HepG2 (cell line): ENCODE data around the gene COQ9. TPM values are rescaled to one million over a fixed set of nuclear protein-coding genes. Genes with fewer than 3 reads are reported as not detected.

ENCODE experiments used
- HMG20B ChIP-seq: conservative IDR thresholded peaks from 2 replicates; pipeline ENCODE4 v1.6.1; 2016; ENCODE audit warnings: missing genetic modification reagents, missing compliant biosample characterization
- HOXA7 ChIP-seq: sonication (generic); formaldehyde crosslinking; IDR thresholded peaks from 2 replicates; pipeline ENCODE4 v1.8.1; 2022; ENCODE audit warnings: mild to moderate bottlenecking, missing genetic modification reagents, moderate library complexity
- KMT2B ChIP-seq: IDR thresholded peaks from 2 replicates; pipeline ENCODE4 v1.6.1; 2016; ENCODE audit warnings: missing genetic modification reagents, missing compliant biosample characterization
- NFE2L1 ChIP-seq: sonication (generic); formaldehyde crosslinking; IDR thresholded peaks from 2 replicates; pipeline ENCODE4 v1.4.0; 2020; ENCODE audit warnings: missing genetic modification reagents, mild to moderate bottlenecking, borderline replicate concordance
- PHB2 ChIP-seq: fragments of 450-650 bp; IDR thresholded peaks from 2 replicates; pipeline ENCODE4 v1.6.1; 2018; ENCODE audit not compliant: partially characterized antibody
- SNRNP70 ChIP-seq: fragments of 200-400 bp; formaldehyde crosslinking; IDR thresholded peaks from 2 replicates; pipeline ENCODE4 v1.6.1; 2017; ENCODE audit warnings: mild to moderate bottlenecking, low read depth, low read length, moderate library complexity
- TBL1XR1 ChIP-seq: fragments of 150-350 bp; IDR thresholded peaks from 2 replicates; pipeline ENCODE4 v1.6.1; 2014; ENCODE audit warnings: borderline replicate concordance, low read length; ENCODE audit not compliant: partially characterized antibody
- U2AF2 ChIP-seq: fragments of 200-400 bp; formaldehyde crosslinking; IDR thresholded peaks from 2 replicates; pipeline ENCODE4 v1.6.1; 2017; ENCODE audit warnings: low read depth, mild to moderate bottlenecking, low read length
- ZNF441 ChIP-seq: sonication (generic); formaldehyde crosslinking; IDR thresholded peaks from 2 replicates; pipeline ENCODE4 v1.7.0; 2021; ENCODE audit warnings: missing genetic modification reagents, borderline replicate concordance
- ZNF567 ChIP-seq: sonication (generic); formaldehyde crosslinking; IDR thresholded peaks from 2 replicates; pipeline ENCODE4 v1.8.1; 2023; ENCODE audit warnings: mild to moderate bottlenecking, missing genetic modification reagents, borderline replicate concordance
- ZNF616 ChIP-seq: sonication (generic); formaldehyde crosslinking; IDR thresholded peaks from 2 replicates; pipeline ENCODE4 v1.5.0; 2020; ENCODE audit warnings: low read depth, mild to moderate bottlenecking, missing genetic modification reagents
- ZNF674 ChIP-seq: sonication (generic); formaldehyde crosslinking; IDR thresholded peaks from 2 replicates; pipeline ENCODE4 v1.5.0; 2020; ENCODE audit warnings: low read depth, mild to moderate bottlenecking, missing genetic modification reagents
- polyA plus RNA-seq, 8 experiments: library from polyadenylated mRNA; depleted of rRNA in 3 of 8; stranded (reverse) in 7 of 8; unstranded in 1 of 8; fragments of >200 nt; fragmentation: Illumina TruSeq in 4 of 8; extraction: Trizol in 4 of 8; gene quantifications; 2 replicates each; pipeline versions ENCODE4 v1.2.1 to v1.2.3, GENCODE V29; 2011 to 2016; ENCODE audit warnings: low read depth in 4 of 8, missing spikeins in 1 of 8, mixed read lengths in 1 of 8; ENCODE audit not compliant: insufficient read depth in 1 of 8
- total RNA-seq, 5 experiments: library from RNA; depleted of rRNA; stranded (reverse); fragments of >200 nt; fragmentation: Illumina TruSeq; extraction: Trizol; gene quantifications; 2 replicates each; pipeline ENCODE4 v1.2.3, GENCODE V29; 2016; ENCODE audit warnings: low read depth in 1 of 5
- TF ChIP-seq, protein P1 (sequence below): sonication (generic); formaldehyde crosslinking; IDR thresholded peaks from 2 replicates; pipeline ENCODE4 v1.8.0; 2022; ENCODE audit warnings: mild to moderate bottlenecking, missing genetic modification reagents, moderate library complexity
- TF ChIP-seq, protein P2 (sequence below): sonication (generic); formaldehyde crosslinking; IDR thresholded peaks from 2 replicates; pipeline ENCODE4 v1.4.0; 2020; ENCODE audit warnings: missing genetic modification reagents
- TF ChIP-seq, protein P3 (sequence below): sonication (generic); formaldehyde crosslinking; conservative IDR thresholded peaks from 2 replicates; pipeline ENCODE4 v1.8.1; 2023; ENCODE audit warnings: missing genetic modification reagents
- TF ChIP-seq, protein P4 (sequence below): sonication (generic); formaldehyde crosslinking; IDR thresholded peaks from 2 replicates; pipeline ENCODE4 v1.4.0; 2020; ENCODE audit warnings: missing genetic modification reagents
- TF ChIP-seq, protein P5 (sequence below): sonication (generic); formaldehyde crosslinking; IDR thresholded peaks from 2 replicates; pipeline ENCODE4 v1.4.0; 2020; ENCODE audit warnings: mild to moderate bottlenecking, missing genetic modification reagents
- TF ChIP-seq, protein P6 (sequence below): fragments of 450-650 bp; IDR thresholded peaks from 2 replicates; pipeline ENCODE4 v1.6.1; 2017

COQ9 gene
- total and polyA plus RNA-seq, 2 of the 13 experiments (the other 11 are each of a cell fraction or from before 2014, with no cell fraction given) = 57.5 to 108 TPM

DNA sequence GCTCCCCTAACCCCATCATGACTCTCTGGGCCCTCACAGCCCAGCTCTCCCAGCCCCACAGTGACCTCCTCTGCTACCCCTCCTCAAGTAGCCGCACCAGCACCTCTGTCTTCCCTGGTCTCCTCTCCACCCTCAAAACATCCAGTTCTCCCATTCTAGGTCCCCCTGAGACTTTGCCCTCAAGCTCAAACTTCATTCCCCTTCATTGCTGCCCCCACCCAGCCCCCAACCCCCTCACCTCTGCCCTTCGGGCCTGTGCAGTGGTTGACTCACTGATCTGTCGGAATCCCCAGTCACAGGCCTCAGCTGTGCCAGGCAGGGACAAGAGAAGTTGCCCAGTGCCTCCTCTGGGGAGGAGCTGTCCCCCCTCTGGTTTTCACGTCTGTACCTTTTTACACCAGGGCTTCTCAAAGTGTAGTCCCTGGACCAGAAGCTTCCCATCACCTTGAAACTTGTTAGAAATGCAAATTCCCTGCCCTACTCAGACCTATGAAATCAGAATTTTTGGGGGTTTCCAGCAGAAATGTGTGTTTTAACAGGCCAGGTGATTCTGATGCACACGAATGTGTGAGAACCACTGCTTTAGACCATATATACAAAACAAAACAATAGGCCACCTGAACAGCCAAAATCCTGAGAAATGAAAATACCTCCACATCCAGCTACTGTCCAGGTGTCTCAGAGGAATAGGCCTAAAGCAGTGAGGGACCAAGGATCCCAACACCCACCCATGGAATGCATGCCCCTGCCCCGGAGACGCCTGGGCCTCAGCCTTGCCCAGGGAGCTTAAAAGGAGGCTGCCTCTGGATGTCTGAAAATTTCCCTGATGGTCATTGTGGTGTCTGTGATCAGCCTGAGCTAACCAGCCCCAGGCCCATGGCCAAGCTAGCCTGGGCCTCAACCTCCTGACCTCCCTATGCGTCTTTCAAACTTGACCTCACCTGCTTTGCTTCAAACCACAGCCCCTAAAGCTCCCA lies 39.9 kb downstream of the COQ9 start (continued):
- TF ChIP-seq HMG20B (CRISPR knock-in tag) (no peak), PHB2 (no peak), HOXA7 (CRISPR knock-in tag) (0 out of 2 replicates have a peak, but pooled peaks have one; percentile 63), ZNF441 (CRISPR knock-in tag) (no peak), U2AF2 (no peak), ZNF567 (CRISPR knock-in tag) (no peak), ZNF674 (CRISPR knock-in tag) (no peak), ZNF616 (CRISPR knock-in tag) (no peak), SNRNP70 (no peak), KMT2B (CRISPR knock-in tag) (no peak), NFE2L1 (no peak), TBL1XR1 (no peak)
- TF ChIP-seq, protein P1, sequence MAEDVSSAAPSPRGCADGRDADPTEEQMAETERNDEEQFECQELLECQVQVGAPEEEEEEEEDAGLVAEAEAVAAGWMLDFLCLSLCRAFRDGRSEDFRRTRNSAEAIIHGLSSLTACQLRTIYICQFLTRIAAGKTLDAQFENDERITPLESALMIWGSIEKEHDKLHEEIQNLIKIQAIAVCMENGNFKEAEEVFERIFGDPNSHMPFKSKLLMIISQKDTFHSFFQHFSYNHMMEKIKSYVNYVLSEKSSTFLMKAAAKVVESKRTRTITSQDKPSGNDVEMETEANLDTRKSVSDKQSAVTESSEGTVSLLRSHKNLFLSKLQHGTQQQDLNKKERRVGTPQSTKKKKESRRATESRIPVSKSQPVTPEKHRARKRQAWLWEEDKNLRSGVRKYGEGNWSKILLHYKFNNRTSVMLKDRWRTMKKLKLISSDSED (CRISPR knock-in tag) = no peak
- TF ChIP-seq, protein P2, sequence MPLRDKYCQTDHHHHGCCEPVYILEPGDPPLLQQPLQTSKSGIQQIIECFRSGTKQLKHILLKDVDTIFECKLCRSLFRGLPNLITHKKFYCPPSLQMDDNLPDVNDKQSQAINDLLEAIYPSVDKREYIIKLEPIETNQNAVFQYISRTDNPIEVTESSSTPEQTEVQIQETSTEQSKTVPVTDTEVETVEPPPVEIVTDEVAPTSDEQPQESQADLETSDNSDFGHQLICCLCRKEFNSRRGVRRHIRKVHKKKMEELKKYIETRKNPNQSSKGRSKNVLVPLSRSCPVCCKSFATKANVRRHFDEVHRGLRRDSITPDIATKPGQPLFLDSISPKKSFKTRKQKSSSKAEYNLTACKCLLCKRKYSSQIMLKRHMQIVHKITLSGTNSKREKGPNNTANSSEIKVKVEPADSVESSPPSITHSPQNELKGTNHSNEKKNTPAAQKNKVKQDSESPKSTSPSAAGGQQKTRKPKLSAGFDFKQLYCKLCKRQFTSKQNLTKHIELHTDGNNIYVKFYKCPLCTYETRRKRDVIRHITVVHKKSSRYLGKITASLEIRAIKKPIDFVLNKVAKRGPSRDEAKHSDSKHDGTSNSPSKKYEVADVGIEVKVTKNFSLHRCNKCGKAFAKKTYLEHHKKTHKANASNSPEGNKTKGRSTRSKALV (CRISPR knock-in tag) = no peak
- TF ChIP-seq, protein P3, sequence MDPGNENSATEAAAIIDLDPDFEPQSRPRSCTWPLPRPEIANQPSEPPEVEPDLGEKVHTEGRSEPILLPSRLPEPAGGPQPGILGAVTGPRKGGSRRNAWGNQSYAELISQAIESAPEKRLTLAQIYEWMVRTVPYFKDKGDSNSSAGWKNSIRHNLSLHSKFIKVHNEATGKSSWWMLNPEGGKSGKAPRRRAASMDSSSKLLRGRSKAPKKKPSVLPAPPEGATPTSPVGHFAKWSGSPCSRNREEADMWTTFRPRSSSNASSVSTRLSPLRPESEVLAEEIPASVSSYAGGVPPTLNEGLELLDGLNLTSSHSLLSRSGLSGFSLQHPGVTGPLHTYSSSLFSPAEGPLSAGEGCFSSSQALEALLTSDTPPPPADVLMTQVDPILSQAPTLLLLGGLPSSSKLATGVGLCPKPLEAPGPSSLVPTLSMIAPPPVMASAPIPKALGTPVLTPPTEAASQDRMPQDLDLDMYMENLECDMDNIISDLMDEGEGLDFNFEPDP (CRISPR knock-in tag) = no peak
- TF ChIP-seq, protein P4, sequence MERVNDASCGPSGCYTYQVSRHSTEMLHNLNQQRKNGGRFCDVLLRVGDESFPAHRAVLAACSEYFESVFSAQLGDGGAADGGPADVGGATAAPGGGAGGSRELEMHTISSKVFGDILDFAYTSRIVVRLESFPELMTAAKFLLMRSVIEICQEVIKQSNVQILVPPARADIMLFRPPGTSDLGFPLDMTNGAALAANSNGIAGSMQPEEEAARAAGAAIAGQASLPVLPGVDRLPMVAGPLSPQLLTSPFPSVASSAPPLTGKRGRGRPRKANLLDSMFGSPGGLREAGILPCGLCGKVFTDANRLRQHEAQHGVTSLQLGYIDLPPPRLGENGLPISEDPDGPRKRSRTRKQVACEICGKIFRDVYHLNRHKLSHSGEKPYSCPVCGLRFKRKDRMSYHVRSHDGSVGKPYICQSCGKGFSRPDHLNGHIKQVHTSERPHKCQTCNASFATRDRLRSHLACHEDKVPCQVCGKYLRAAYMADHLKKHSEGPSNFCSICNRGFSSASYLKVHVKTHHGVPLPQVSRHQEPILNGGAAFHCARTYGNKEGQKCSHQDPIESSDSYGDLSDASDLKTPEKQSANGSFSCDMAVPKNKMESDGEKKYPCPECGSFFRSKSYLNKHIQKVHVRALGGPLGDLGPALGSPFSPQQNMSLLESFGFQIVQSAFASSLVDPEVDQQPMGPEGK (CRISPR knock-in tag) = no peak
- TF ChIP-seq, protein P5, sequence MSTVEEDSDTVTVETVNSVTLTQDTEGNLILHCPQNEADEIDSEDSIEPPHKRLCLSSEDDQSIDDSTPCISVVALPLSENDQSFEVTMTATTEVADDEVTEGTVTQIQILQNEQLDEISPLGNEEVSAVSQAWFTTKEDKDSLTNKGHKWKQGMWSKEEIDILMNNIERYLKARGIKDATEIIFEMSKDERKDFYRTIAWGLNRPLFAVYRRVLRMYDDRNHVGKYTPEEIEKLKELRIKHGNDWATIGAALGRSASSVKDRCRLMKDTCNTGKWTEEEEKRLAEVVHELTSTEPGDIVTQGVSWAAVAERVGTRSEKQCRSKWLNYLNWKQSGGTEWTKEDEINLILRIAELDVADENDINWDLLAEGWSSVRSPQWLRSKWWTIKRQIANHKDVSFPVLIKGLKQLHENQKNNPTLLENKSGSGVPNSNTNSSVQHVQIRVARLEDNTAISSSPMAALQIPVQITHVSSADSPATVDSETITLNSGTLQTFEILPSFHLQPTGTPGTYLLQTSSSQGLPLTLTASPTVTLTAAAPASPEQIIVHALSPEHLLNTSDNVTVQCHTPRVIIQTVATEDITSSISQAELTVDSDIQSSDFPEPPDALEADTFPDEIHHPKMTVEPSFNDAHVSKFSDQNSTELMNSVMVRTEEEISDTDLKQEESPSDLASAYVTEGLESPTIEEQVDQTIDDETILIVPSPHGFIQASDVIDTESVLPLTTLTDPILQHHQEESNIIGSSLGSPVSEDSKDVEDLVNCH (CRISPR knock-in tag) = no peak
- TF ChIP-seq, protein P6, sequence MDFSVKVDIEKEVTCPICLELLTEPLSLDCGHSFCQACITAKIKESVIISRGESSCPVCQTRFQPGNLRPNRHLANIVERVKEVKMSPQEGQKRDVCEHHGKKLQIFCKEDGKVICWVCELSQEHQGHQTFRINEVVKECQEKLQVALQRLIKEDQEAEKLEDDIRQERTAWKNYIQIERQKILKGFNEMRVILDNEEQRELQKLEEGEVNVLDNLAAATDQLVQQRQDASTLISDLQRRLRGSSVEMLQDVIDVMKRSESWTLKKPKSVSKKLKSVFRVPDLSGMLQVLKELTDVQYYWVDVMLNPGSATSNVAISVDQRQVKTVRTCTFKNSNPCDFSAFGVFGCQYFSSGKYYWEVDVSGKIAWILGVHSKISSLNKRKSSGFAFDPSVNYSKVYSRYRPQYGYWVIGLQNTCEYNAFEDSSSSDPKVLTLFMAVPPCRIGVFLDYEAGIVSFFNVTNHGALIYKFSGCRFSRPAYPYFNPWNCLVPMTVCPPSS = no peak
